Mucosa of rectum (tissue), 2 donors: ENCODE data around the gene LETM1.

Experiments used
- H3K27ac ChIP-seq, 2 donors: one replicate each; pipeline ENCODE4 v1.7.0; 2013; ENCODE audit warnings: inconsistent platforms in 2 of 2, low read depth in 2 of 2, low read length in 2 of 2
- H3K27me3 ChIP-seq, 2 donors: one replicate each; pipeline ENCODE4 v1.7.0; 2013; ENCODE audit warnings: low read length in 2 of 2; ENCODE audit not compliant: control insufficient read depth in 2 of 2, insufficient read depth in 2 of 2
- H3K36me3 ChIP-seq, 2 donors: one replicate each; pipeline ENCODE4 v1.7.0; 2013; ENCODE audit warnings: low read length in 2 of 2; ENCODE audit not compliant: control insufficient read depth in 2 of 2, insufficient read depth in 2 of 2
- H3K4me1 ChIP-seq, 2 donors: one replicate each; pipeline ENCODE4 v1.7.0; 2013; ENCODE audit warnings: low read length in 2 of 2, mild to moderate bottlenecking in 1 of 2; ENCODE audit not compliant: control insufficient read depth in 2 of 2, insufficient read depth in 2 of 2
- H3K4me3 ChIP-seq, 2 donors: one replicate each; pipeline ENCODE4 v1.7.0; 2013; ENCODE audit warnings: low read length in 2 of 2
- H3K9ac ChIP-seq, 2 donors: one replicate each; pipeline ENCODE4 v1.7.0; 2013; ENCODE audit warnings: low read length in 2 of 2, low read depth in 1 of 2, mild to moderate bottlenecking in 1 of 2
- H3K9me3 ChIP-seq, 2 donors: one replicate each; pipeline ENCODE4 v1.7.0; 2013; ENCODE audit warnings: low read length in 2 of 2; ENCODE audit not compliant: control insufficient read depth in 2 of 2
- donor health status: healthy.
- donor health status: Normal muscosa, but diverticular disease.

LETM1 gene

DNA sequence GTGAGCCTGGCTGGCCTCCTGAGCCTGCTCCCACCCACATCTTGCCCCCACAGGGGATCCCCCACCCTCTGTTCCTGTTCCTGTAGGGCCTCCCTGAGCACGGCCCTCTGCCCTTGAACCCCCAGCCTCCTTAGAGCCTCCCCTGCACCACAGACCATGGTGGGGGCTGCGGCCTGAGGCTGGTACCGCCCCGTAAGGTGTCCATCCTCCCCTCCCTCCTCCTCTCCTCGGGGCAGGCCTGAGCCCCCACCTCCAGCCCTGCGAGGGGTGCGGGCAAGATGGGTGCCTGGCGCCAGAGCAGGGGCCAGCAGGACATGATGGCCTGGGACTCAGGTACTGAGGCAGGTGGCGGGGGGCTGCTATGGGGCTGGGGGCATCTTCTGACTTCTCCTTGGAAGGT lies 91.3 kb downstream of the LETM1 start:
- Histone ChIP-seq H3K27ac (no peak overlapping the region), H3K9me3 (no peaks in the 10 kb centered on the region), H3K36me3 (no peaks in the 10 kb centered on the region), H3K9ac (no peak overlapping the region), H3K4me1 (peaks cover 4 to 8% of the 10 kb centered on the region in 2 donors), H3K27me3 (peaks cover 10 to 30% of the 10 kb centered on the region in 2 donors), H3K4me3 (no peak overlapping the region)

DNA sequence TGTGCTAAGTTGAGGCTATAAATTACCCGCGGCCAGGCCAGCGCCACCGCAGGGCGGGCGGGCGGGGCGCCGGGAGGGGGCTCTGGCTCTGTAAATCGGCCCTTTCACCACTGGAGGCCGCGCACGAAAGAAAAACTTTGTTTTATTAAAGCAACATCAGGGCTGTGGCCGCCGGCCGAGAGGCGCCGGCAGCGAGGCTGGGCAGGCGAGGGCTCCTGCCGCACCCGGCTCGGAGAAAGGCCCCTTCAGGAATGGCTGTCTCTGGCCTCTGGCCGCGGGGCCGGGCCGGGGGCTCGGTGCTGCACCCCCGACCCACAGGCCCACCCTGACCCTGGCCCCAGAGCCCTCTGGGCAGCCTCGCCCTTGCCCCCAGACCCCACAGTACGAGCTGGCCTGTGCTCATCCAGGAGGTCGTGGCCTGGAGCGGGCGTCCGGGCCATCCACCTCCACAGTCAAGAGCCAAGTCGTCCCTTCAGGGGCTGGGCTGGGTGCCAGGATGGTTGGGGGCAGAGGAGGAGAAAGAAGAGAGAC lies 92.3 kb downstream of the LETM1 start:
- H3K4me3 ChIP-seq: peak overlapping the region in 1 of 2 donors; percentile 16

DNA sequence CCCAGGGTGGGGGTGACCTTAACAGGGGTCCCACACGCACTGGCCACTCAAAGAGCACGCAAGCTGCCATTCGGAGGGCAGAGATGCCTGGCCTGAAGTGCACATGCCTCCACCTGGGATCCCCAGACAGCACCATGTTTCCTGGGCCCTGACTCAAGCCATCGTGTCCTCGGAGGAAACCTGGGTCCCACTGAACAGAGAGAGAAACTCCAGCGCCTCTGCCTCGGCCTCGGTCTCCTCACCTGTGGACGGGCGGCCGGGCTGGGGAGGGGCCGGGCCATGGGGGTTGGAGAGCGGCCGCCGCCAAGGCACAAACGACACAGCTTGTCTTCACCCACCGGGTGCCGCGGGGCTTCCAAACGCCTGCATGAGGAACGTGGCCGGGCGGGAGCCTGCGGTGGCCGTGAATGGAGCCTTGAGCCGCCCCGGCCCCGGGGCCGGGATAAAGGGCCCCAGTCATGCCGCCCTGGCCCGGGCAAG lies 92.8 kb downstream of the LETM1 start:
- Histone ChIP-seq H3K4me3 (no peak overlapping the region), H3K27me3 (peaks cover 10 to 18% of the 10 kb centered on the region in 2 donors)

More for the DNA sequence above, 92.3 kb downstream of the LETM1 start:
- Histone ChIP-seq H3K9ac (no peak overlapping the region), H3K27me3 (peaks cover 10 to 23% of the 10 kb centered on the region in 2 donors), H3K36me3 (no peaks in the 10 kb centered on the region), H3K27ac (no peak overlapping the region), H3K4me1 (peaks cover 4 to 8% of the 10 kb centered on the region in 2 donors), H3K9me3 (no peaks in the 10 kb centered on the region)

DNA sequence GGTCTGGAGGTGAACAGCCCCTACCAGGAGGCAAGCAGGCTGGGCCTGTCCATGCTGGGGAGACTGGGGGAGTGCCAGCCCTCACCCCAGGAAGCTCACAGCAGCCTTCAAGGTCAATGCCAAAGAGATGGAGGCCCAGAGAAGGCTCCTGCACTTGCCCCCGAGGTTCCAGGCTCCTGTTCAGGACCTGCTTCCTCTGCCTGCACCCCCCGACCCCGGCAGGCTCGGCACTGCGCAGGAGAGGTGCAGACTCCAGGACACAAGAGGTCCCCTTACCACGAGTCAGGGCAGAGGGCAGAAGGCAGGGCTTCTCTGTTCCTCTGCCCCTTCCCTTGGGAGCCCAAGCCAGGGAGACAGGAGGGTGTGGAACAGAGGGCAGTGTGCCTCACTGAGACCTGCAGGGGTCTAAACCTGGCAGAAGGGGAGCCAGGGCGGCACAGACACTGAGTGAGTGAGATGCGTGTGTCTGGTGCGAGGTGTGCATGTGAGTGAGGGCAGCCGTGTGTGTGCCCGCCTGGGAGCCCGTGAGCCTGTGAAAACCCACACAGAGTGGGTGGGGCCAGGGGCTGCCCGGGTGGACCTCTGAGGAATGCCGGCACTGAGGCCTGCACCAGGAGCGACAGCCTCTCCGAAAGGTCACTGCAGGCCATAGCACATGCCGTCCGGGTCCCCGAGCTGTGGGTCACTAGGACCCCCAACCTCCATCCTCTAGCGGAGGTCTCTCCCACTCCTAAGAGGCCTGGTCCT lies 93.5 kb downstream of the LETM1 start:
- Histone ChIP-seq H3K9me3 (no peaks in the 10 kb centered on the region), H3K36me3 (no peaks in the 10 kb centered on the region), H3K27ac (no peak overlapping the region), H3K27me3 (peaks cover 10 to 15% of the 10 kb centered on the region in 2 donors), H3K4me3 (no peak overlapping the region), H3K4me1 (peaks cover 4% of the 10 kb centered on the region in 2 donors), H3K9ac (no peak overlapping the region)

More for the DNA sequence above, 92.8 kb downstream of the LETM1 start:
- no peaks in the 10 kb centered on the region for H3K9me3 ChIP-seq
- H3K36me3 ChIP-seq: no peaks in the 10 kb centered on the region
- peaks cover 4 to 7% of the 10 kb centered on the region in 2 donors for H3K4me1 ChIP-seq
- no peak overlapping the region for H3K9ac ChIP-seq
- no peak overlapping the region for H3K27ac ChIP-seq
